Smooth muscle cell (in vitro differentiated cells): ENCODE measurements around the gene GORAB. TPM values are rescaled to one million over a fixed set of nuclear protein-coding genes. Genes with fewer than 3 reads are reported as not detected.

Experiments used
- DNase-seq: peaks from one replicate; lab custom pipeline; 2025; ENCODE audit not compliant: unreplicated experiment; lab: John Stamatoyannopoulos, UW
- H2AFZ ChIP-seq: fragments of 200-600 bp; sonication (generic); 2 replicates; pipeline ENCODE4 v1.6.0; 2016; ENCODE audit warnings: antibody characterized with exemption, low read depth, mild to moderate bottlenecking
- H3F3A ChIP-seq: fragments of 200-600 bp; sonication (generic); 2 replicates; pipeline ENCODE4 v1.6.0; 2017; ENCODE audit warnings: antibody characterized with exemption, low read depth
- H3K27ac ChIP-seq: fragments of 200-600 bp; sonication (generic); 2 replicates; pipeline ENCODE4 v1.5.1; 2016; ENCODE audit warnings: low read depth, mild to moderate bottlenecking
- H3K27me3 ChIP-seq: fragments of 200-600 bp; sonication (generic); 2 replicates; pipeline ENCODE4 v1.6.1; 2016; ENCODE audit warnings: low read depth, mild to moderate bottlenecking
- H3K36me3 ChIP-seq: fragments of 200-600 bp; sonication (generic); 2 replicates; pipeline ENCODE4 v1.5.1; 2016; ENCODE audit warnings: low read depth
- H3K4me1 ChIP-seq: fragments of 200-600 bp; sonication (generic); 2 replicates; pipeline ENCODE4 v1.5.1; 2016; ENCODE audit warnings: low read depth
- H3K4me2 ChIP-seq: fragments of 200-600 bp; sonication (generic); 2 replicates; pipeline ENCODE4 v1.6.0; 2016; ENCODE audit warnings: mild to moderate bottlenecking
- H3K4me3 ChIP-seq: fragments of 200-600 bp; sonication (generic); 2 replicates; pipeline ENCODE4 v1.5.1; 2016; ENCODE audit warnings: mild to moderate bottlenecking
- H3K79me2 ChIP-seq: fragments of 200-600 bp; sonication (generic); 2 replicates; pipeline ENCODE4 v1.6.0; 2016; ENCODE audit warnings: low read depth, mild to moderate bottlenecking
- H3K9ac ChIP-seq: fragments of 200-600 bp; sonication (generic); 2 replicates; pipeline ENCODE4 v1.6.0; 2016; ENCODE audit warnings: low read depth
- H3K9me3 ChIP-seq: fragments of 200-600 bp; sonication (generic); replicated peaks from 2 replicates; pipeline ENCODE4 v1.5.1; 2016; ENCODE audit warnings: low read depth
- H4K20me1 ChIP-seq: fragments of 200-600 bp; sonication (generic); 2 replicates; pipeline ENCODE4 v1.6.0; 2016; ENCODE audit warnings: low read depth
- WGBS: methylation state at CpG from one replicate; pipeline ENCODE4 v1.1.7; 2016; ENCODE audit warnings: low lambda C conversion rate; 5-methylcytosine and 5-hydroxymethylcytosine counted together
- polyA plus RNA-seq: library from polyadenylated mRNA; unstranded; fragments of >200 nt; fragmentation: Nextera tagmentation; extraction: Ambion mirVana; gene quantifications from 2 replicates; pipeline ENCODE4 v1.2.1, GENCODE V29; 2016
- total RNA-seq: library from RNA; depleted of rRNA; stranded (reverse); fragments of >200 nt; gene quantifications from 2 replicates; pipeline ENCODE4 v1.2.3, GENCODE V29; 2014
- TF ChIP-seq, protein P1 (sequence below): fragments of 200-600 bp; sonication (generic); IDR thresholded peaks from 2 replicates; pipeline ENCODE4 v1.5.1; 2017; ENCODE audit warnings: borderline replicate concordance, mild to moderate bottlenecking, antibody characterized with exemption; ENCODE audit not compliant: insufficient read depth, poor library complexity, severe bottlenecking

Gene GORAB
- total and polyA plus RNA-seq, 2 experiments from 2014 or later: 5.7 to 17.6 TPM

DNA sequence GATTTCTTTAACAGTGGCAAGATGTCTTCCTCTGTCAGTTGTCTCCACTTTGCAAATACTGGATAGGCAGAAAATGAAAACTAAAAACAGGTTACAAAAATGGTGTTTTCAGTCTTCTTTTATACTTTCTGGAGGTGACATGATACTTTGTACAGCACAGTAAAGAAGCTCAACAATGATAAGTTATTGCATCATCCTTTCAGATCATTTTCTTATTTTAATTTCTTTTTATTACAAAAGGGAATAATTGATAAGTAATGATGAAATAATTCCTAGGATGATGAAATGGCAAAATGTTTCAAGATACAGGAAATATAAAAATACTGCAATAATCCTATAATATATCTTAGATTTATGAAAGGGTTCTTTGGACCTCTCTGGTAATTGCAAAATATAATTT, 16.5 kb downstream of the GORAB start:
- peaks cover 4% of the 10 kb centered on the region for H4K20me1 ChIP-seq
- H3K4me3 ChIP-seq: no peak overlapping the region
- H3K4me1 ChIP-seq: no peaks in the 10 kb centered on the region
- peaks cover 5% of the 10 kb centered on the region for H3K79me2 ChIP-seq
- H2AFZ ChIP-seq: no peak overlapping the region
- no peaks in the 10 kb centered on the region for H3K9me3 ChIP-seq
- peaks cover 18% of the 10 kb centered on the region for H3F3A ChIP-seq
- no peak overlapping the region for H3K4me2 ChIP-seq
- peaks cover 35% of the 10 kb centered on the region for H3K36me3 ChIP-seq
- no peaks in the 10 kb centered on the region for H3K27me3 ChIP-seq
- no peak for DNase-seq
- H3K9ac ChIP-seq: no peak overlapping the region
- no peak overlapping the region for H3K27ac ChIP-seq
- TF ChIP-seq, protein P1, sequence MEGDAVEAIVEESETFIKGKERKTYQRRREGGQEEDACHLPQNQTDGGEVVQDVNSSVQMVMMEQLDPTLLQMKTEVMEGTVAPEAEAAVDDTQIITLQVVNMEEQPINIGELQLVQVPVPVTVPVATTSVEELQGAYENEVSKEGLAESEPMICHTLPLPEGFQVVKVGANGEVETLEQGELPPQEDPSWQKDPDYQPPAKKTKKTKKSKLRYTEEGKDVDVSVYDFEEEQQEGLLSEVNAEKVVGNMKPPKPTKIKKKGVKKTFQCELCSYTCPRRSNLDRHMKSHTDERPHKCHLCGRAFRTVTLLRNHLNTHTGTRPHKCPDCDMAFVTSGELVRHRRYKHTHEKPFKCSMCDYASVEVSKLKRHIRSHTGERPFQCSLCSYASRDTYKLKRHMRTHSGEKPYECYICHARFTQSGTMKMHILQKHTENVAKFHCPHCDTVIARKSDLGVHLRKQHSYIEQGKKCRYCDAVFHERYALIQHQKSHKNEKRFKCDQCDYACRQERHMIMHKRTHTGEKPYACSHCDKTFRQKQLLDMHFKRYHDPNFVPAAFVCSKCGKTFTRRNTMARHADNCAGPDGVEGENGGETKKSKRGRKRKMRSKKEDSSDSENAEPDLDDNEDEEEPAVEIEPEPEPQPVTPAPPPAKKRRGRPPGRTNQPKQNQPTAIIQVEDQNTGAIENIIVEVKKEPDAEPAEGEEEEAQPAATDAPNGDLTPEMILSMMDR: no peak

DNA sequence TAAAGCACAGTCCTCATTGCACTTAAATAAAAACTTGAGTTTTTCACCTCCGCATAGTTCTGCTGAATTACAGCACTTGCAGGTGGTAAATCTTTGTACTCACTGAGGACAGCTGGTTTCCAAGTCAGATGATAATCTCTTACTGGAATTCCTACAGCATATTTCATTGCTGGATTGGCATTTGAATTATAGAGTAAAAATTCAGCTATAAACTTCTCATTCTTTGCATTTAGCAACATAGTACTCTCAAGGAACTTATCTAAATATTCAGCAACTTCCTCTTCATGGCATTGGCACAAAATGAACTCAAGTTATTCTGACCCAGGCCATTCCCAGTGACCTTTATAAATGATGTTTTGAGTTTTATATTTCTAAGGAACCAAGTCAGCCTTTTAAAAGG, 23.4 kb downstream of the GORAB start:
- Histone ChIP-seq H2AFZ (no peak overlapping the region), H3F3A (no peaks in the 10 kb centered on the region), H3K36me3 (peaks cover 9% of the 10 kb centered on the region), H3K9ac (no peak overlapping the region), H3K4me1 (no peaks in the 10 kb centered on the region), H3K79me2 (no peaks in the 10 kb centered on the region), H3K27me3 (no peaks in the 10 kb centered on the region), H3K4me2 (no peak overlapping the region), H3K27ac (no peak overlapping the region), H3K4me3 (no peak overlapping the region), H4K20me1 (no peaks in the 10 kb centered on the region), H3K9me3 (no peaks in the 10 kb centered on the region)
- TF ChIP-seq, protein P1: no peak
- WGBS: 95% methylated on average over 1 of the region's 1 CpG
- no peak for DNase-seq

DNA sequence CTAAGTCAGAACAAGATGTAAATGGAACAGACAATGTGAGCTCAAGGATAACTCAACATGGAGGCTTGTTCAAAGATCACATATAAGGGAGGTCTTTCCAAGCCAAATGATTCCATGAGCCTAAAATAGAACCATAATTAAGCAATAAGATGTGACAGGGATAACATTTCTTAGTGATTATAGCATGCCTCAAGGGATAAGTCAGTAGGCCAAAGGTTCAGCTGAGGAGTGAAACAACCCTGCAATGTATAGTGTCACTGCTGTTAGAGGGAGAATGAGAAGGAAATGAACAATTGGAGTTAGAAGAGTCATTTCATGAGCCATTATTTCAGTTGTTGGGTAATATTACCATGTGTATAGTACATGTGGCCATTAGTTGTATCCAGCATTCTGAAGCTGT, 25.0 kb downstream of the GORAB start:
- Histone ChIP-seq H4K20me1 (no peaks in the 10 kb centered on the region), H3F3A (no peaks in the 10 kb centered on the region), H3K4me2 (no peak overlapping the region), H3K9me3 (no peaks in the 10 kb centered on the region), H3K4me3 (no peak overlapping the region), H3K79me2 (no peaks in the 10 kb centered on the region), H3K27ac (no peak overlapping the region), H3K4me1 (no peaks in the 10 kb centered on the region), H2AFZ (no peak overlapping the region), H3K27me3 (no peaks in the 10 kb centered on the region), H3K9ac (no peak overlapping the region), H3K36me3 (peaks cover 9% of the 10 kb centered on the region)
- TF ChIP-seq, protein P1: no peak
- DNase-seq: no peak

DNA sequence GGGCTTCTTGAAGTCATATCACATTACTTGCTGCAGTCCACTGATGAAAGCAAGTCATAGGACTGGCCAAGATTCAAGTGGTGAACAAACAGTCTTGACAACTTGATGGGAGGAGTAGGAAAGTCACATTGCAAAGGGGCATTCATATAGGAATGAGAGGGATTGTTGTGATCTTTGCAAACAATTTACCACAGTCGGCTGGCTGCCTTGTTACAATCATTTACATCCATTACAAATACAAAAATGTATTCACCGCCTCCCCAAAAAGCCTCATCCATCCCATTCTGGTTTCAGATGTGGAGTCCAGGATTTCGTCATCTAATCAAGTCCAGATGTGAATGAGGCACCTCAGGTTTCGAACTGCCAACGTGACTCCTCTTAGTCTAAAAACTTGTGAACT, 26.8 kb downstream of the GORAB start:
- H3K79me2 ChIP-seq: no peaks in the 10 kb centered on the region
- no peak overlapping the region for H2AFZ ChIP-seq
- H4K20me1 ChIP-seq: no peaks in the 10 kb centered on the region
- WGBS: 94% methylated on average over 5 of the region's 5 CpGs
- no peak overlapping the region for H3K4me3 ChIP-seq
- no peaks in the 10 kb centered on the region for H3F3A ChIP-seq
- no peaks in the 10 kb centered on the region for H3K9me3 ChIP-seq
- no peak for DNase-seq
- no peaks in the 10 kb centered on the region for H3K36me3 ChIP-seq
- no peak overlapping the region for H3K27ac ChIP-seq
- H3K4me2 ChIP-seq: no peak overlapping the region
- TF ChIP-seq, protein P1: no peak
- no peaks in the 10 kb centered on the region for H3K4me1 ChIP-seq
- no peaks in the 10 kb centered on the region for H3K27me3 ChIP-seq
- H3K9ac ChIP-seq: no peak overlapping the region
